Activated T-helper 2 cell treated with anti-CD3 and anti-CD28 coated beads, Interferon-gamma antibody, Interleukin-2, Interleukin-4, amounts not matched to agents 10 μg/mL and 5 μg/mL and 100 μg/mL, durations not matched to agents 14 hours and 24 hours and 36 hours (primary cell): ENCODE data around the gene MEIOSIN. TPM values are rescaled to one million over a fixed set of nuclear protein-coding genes. Genes with fewer than 3 reads are reported as not detected.
A peak's percentile ranks its signal among the peaks of the same experiment; 100 is the strongest.
"Not testable (repeated sequence)": the region's sequence is repeated elsewhere in the genome, so short reads cannot be mapped to it uniquely, and the experiment has no call there.

ENCODE experiments used
- DNase-seq: peaks from one replicate; pipeline ENCODE4 v3.0.0; 2021; ENCODE audit warnings: low spot score
- H3K27ac Mint-ChIP-seq: one replicate; pipeline ENCODE4 v1.8.0; 2021; ENCODE audit warnings: mixed read lengths
- H3K27me3 Mint-ChIP-seq: one replicate; pipeline ENCODE4 v1.8.0; 2021; ENCODE audit warnings: low read depth, mixed read lengths
- H3K36me3 Mint-ChIP-seq: one replicate; pipeline ENCODE4 v1.8.0; 2021; ENCODE audit warnings: low read depth, mixed read lengths
- H3K4me1 Mint-ChIP-seq: one replicate; pipeline ENCODE4 v1.8.0; 2021; ENCODE audit warnings: low read depth, mixed read lengths
- H3K4me3 Mint-ChIP-seq: one replicate; pipeline ENCODE4 v1.8.0; 2021; ENCODE audit warnings: low read depth, mild to moderate bottlenecking, moderate library complexity, mixed read lengths
- H3K9me3 Mint-ChIP-seq: one replicate; pipeline ENCODE4 v1.8.0; 2021; ENCODE audit warnings: mixed read lengths
- intact Hi-C: fragments of 100-400 bp; cut with micrococcal nuclease; formaldehyde crosslinking; loops from one replicate; pipeline ENCODE4 v1.15.1; 2023
- total RNA-seq: library from RNA; stranded (reverse); gene quantifications from 2 replicates; pipeline ENCODE4 v1.2.3, GENCODE V29; 2022

MEIOSIN gene
- total RNA-seq, 1 donor from 2014 or later: not detected

DNA sequence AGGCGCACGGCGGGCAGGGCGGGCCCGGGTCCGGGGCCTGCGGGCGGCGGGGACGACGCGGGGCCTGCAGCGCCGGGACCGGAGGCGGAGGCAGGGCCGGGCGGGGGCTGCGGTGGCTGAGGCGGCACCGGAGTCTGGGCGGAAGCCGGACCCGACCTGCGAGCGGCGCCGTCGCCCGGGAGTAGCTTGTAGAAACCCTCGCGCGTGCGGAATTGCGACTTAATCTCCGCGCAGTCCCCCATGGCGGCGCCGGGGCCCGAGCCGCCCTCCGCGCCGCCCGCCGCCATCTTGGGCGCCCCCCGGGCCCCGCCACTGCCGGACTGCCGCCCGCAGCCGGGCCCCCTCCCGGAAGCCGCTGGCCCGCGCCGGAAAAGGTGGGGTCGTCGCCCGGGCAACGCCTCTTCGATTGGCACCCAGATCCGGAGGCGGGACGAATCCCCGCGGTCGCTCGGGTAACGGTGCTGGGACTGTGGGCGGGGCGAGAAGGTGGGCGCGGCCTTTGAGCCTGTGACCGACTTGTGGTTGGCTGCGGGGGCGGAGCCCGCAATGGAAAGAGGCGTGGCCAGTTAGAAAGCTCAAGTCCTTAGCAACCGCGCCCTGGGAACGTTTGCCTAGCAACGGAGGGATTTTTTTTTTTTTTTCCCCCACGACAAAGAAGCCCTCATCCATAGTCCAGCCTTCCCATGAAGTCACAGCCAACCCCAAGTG, 59.4 kb downstream of the MEIOSIN start, which contains the start of gene DMWD:
DMWD (minus strand) TSS at position 376 of the 708 bp plus-strand sequence; CDS start at position 287, 89 bp downstream.
- peak; percentile 99 for DNase-seq
- intact Hi-C loops: loop anchor here (1.0 to 2.0 kb wide), 2 partner anchors 13 to 24 kb away; partner anchors contain the start of gene SIX5
- Mint-ChIP-seq H3K4me3 (peak within 1 kb of the TSS; percentile 87), H3K27ac (peak within 1 kb of the TSS; percentile 72), H3K36me3 (peaks cover 40% of the 10 kb centered on the region), H3K9me3 (no peaks in the 10 kb centered on the region), H3K4me1 (peaks cover 27% of the 10 kb centered on the region), H3K27me3 (peaks cover 41% of the 10 kb centered on the region)

DNA sequence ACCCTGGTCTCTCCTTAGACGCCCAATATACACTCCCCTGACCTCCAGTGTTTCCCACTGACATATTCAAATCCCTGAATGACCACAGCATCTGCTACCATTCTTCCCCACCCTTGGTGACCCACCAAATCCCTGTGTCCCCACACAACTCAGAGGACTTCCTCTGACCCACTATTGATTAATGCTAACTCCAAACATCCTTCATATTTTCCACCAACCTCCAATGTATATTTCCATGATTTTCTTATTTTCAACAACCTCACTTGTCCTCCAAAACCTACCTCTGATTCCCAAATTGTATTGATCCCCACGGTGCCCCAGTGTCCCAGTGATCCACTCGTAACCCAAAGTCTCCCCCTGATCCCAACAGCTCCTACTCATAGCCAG, 59.9 kb downstream of the MEIOSIN start:
- Mint-ChIP-seq H3K27ac (peak overlapping the region; percentile 62), H3K4me3 (peak overlapping the region; percentile 66), H3K27me3 (peaks cover 41% of the 10 kb centered on the region), H3K36me3 (peaks cover 35% of the 10 kb centered on the region), H3K4me1 (peaks cover 27% of the 10 kb centered on the region), H3K9me3 (no peaks in the 10 kb centered on the region)
- intact Hi-C loops: loop anchor here (2.0 kb wide), 1 partner anchor 24 kb away; the partner anchor contains the start of gene SIX5
- no peak for DNase-seq

DNA sequence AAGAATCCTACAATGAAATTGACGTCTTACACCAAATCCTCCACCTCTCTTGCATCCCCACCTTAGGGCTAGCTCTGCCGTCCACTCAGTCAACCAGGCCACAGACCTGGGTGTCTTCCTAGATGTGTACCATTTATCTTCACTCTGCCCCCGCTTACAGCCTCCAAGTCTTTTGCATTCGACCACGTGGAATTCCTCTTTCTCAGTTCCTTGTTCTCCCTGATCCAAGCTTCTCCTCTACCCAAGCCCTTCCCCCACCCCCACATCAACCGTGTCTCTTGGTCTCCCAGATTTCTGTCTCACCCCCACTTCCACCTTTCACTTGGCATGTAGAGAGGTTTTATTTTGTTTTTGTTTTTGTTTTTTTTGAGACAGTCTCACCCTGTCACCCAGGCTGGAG, 60.6 kb downstream of the MEIOSIN start:
- Mint-ChIP-seq H3K4me3 (peak overlapping the region; percentile 34), H3K36me3 (peaks cover 28% of the 10 kb centered on the region), H3K9me3 (no peaks in the 10 kb centered on the region), H3K4me1 (peaks cover 26% of the 10 kb centered on the region), H3K27ac (peak overlapping the region; percentile 43), H3K27me3 (peaks cover 34% of the 10 kb centered on the region)
- intact Hi-C loops: loop anchor here (2.0 kb wide), 1 partner anchor 25 kb away; the partner anchor contains the start of gene SIX5
- no peak for DNase-seq

DNA sequence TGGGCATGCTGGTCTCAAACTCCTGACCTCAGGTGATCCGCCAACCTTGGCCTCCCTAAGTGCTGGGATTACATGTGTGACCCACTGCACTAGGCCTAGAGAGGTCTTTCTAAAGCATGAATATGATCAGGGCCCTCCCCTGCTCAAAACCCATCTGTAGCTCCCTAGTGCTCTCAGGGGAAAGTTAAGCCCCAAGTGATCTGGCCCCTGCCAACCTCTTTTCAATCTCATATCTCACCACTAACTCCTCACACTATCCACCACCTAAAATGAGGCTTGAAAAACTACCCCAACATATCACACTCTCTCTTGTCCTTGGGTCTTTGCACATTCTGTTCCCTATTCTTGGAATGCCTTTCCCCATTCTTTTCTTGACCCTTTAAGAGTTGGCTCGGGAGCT, 61.4 kb downstream of the MEIOSIN start:
- intact Hi-C loops: no loop called here
- Mint-ChIP-seq H3K36me3 (peaks cover 20% of the 10 kb centered on the region), H3K27me3 (peaks cover 34% of the 10 kb centered on the region), H3K4me1 (peaks cover 30% of the 10 kb centered on the region), H3K9me3 (no peaks in the 10 kb centered on the region), H3K4me3 (no peak overlapping the region), H3K27ac (no peak overlapping the region)
- DNase-seq: no peak

DNA sequence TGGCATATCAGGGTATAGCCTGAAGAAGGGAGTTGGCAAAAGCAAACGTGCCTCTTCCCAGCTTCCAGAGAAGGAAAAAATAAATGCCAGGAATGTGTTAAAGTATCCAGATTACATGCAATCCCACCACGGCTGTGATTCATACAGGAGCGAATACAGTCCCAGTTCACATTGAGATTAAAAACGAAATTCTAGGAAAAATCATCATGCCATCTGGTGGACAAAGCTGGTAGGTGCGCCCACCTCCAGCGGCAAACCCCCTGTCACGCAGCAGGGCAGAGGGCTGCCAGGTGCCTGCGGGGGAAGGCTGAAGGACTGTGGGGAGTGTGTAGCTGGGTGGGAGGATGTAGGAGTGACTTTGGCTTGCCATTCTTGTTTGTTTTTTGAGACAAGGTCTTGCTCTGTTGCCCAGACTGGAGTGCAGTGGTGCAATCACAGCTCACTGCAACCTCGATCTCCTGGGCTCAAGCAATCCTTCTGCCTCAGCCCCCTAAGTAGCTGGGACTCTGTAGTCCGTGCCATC, 65.8 kb downstream of the MEIOSIN start:
- H3K4me1 Mint-ChIP-seq: peaks cover 4% of the 10 kb centered on the region
- H3K9me3 Mint-ChIP-seq: no peaks in the 10 kb centered on the region
- DNase-seq: peak; percentile 33
- H3K4me3 Mint-ChIP-seq: no peak overlapping the region
- peaks cover 37% of the 10 kb centered on the region for H3K27me3 Mint-ChIP-seq
- intact Hi-C loops: loop anchor here (1.0 kb wide), 1 partner anchor 29 kb away; no protein-coding TSS in a partner anchor
- H3K27ac Mint-ChIP-seq: no peak overlapping the region
- H3K36me3 Mint-ChIP-seq: no peaks in the 10 kb centered on the region

DNA sequence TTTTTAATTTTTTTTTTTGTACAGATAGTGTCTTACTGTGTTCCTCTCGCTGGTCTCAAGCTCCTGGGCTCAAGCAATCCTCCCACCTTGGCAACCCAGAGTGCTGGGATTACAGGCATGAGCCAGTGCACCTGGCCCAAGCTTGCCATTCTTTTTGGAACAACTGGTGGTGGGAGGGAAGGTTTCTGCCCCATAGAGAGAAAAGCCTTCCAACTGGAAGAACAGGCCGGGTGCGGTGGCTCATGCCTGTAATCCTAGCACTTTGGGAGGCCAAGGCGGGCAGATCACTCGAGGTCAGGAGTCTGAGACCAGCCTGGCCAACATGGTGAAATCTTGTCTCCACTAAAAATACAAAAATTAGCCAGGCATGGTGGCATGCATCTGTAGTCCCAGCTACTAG, 66.3 kb downstream of the MEIOSIN start:
- not testable (repeated sequence) for H3K27ac Mint-ChIP-seq, H3K4me1 Mint-ChIP-seq, H3K9me3 Mint-ChIP-seq, DNase-seq, H3K36me3 Mint-ChIP-seq, H3K4me3 Mint-ChIP-seq
- H3K27me3 Mint-ChIP-seq: peaks cover 36% of the 10 kb centered on the region
- intact Hi-C loops: loop anchor here (1.0 kb wide), 1 partner anchor 29 kb away; no protein-coding TSS in a partner anchor

DNA sequence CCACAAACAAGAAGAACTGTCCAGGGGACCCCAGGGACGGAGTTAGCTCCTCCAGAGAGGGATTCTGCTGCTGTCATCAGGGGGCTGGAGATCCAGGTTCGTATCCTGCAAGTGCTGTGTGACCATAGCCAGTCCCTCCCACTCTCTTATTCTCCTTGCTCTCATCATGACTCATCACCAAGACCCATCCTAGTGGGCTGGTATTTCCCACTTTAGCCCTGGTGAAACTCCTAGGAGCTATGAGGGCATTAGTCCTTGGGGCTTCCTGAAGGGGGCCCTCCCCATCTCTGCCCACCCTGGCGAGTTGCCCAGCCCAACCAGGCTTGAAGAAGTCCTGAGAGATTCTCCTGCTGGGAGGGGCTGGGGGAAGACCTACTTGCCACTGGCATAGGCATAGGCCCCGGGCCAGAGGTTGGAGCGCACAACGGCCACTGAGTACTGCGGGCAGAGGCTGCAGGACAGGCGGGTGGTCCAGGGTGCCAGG, 66.9 kb downstream of the MEIOSIN start:
- no peaks in the 10 kb centered on the region for H3K36me3 Mint-ChIP-seq
- H3K9me3 Mint-ChIP-seq: no peaks in the 10 kb centered on the region
- no peak overlapping the region for H3K4me3 Mint-ChIP-seq
- peaks cover 4% of the 10 kb centered on the region for H3K4me1 Mint-ChIP-seq
- no peak overlapping the region for H3K27ac Mint-ChIP-seq
- no peak for DNase-seq
- intact Hi-C loops: no loop called here
- peaks cover 30% of the 10 kb centered on the region for H3K27me3 Mint-ChIP-seq

DNA sequence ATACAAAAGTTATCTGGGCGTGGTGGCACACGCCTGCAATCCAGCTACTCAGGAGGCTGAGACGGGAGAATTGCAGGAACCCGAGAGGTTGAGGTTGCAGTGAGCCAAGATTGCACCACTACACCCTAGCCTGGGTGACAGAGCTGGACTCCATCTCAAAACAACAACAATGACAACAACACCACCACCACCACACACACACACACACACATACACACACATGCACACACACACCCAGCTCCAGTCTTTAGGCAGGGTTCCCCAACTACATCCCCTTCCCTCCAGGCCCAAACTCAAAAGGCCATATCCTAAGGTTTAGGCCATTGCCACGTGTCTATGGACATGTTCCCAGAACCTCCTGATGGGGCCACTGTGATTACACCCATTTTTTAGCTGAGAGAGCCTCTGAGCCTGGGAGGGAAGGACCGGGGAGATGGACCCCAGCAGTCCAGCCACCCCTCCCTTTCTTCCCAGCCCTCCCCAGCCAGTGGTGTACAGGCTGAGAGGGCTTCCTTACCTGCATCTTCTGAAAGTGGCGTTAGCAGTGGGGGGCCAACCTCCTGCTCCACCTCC, 68.5 kb downstream of the MEIOSIN start:
- Mint-ChIP-seq H3K9me3 (no peaks in the 10 kb centered on the region), H3K36me3 (no peaks in the 10 kb centered on the region), H3K4me1 (peaks cover 4% of the 10 kb centered on the region)

DNA sequence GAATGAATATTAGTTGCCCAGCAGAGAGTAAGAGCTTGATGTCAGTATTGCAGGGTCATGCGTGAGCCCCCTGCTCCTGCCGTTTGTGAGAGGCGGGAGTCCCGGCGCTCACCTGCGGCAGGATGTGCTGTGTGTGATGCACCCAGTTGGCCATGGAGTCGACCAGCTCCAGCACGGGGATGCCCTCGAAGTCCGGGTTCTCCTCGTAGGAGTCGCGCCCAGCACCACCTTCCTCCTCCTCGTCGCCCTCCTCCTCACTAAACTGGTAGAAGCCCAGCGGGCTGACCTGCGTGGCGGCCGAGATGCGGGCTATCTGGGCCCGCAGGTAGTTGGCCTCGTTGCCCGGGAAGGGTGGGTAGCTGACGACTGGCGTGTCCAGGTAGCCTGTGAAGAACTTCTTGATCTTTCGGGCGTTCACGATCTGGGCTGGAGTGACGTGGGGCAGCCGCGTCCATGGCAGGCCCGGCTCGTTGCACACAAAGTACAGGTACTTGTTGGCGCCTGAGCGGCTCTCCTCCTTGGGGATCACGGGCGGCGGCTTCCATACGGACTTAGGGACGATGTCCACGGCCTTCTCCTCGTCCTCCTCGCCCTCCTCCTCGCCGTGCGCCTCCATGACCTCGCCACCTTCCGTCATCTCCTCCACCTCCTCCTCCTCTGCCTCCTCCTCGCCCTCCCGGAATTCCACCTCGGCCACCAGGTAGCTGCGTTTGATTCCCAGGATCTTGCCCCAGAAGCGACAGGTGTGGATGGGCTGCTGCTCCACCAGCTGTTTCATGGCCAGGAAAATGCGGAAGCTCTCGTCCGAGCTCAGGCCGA, 71.1 kb downstream of the MEIOSIN start:
- Mint-ChIP-seq H3K27ac (no peak overlapping the region), H3K9me3 (no peaks in the 10 kb centered on the region), H3K27me3 (peaks cover 10% of the 10 kb centered on the region), H3K4me3 (no peak overlapping the region), H3K4me1 (peaks cover 1% of the 10 kb centered on the region), H3K36me3 (no peaks in the 10 kb centered on the region)
- DNase-seq: no peak
- intact Hi-C loops: no loop called here

More for the DNA sequence above, 68.5 kb downstream of the MEIOSIN start:
- no peak for DNase-seq
- Mint-ChIP-seq H3K27me3 (peaks cover 17% of the 10 kb centered on the region), H3K4me3 (no peak overlapping the region), H3K27ac (no peak overlapping the region)
- intact Hi-C loops: no loop called here

DNA sequence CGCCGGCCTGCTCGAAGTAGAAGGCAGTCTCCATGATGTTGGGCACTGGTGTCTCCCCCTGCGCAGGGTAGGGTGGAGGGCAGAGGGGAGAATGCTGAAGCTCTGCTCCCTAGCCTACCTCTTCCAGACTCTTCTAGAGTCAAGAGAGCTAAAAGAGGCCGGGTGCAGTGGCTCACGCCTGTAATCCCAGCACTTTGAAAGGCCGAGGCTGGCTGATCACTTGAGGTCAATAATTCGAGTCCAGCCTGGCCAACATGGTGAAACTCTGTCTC, 71.7 kb downstream of the MEIOSIN start:
- Mint-ChIP-seq H3K36me3 (no peaks in the 10 kb centered on the region), H3K27ac (no peak overlapping the region), H3K4me1 (peaks cover 5% of the 10 kb centered on the region), H3K4me3 (no peak overlapping the region), H3K27me3 (peaks cover 10% of the 10 kb centered on the region), H3K9me3 (no peaks in the 10 kb centered on the region)
- DNase-seq: no peak
- intact Hi-C loops: no loop called here

DNA sequence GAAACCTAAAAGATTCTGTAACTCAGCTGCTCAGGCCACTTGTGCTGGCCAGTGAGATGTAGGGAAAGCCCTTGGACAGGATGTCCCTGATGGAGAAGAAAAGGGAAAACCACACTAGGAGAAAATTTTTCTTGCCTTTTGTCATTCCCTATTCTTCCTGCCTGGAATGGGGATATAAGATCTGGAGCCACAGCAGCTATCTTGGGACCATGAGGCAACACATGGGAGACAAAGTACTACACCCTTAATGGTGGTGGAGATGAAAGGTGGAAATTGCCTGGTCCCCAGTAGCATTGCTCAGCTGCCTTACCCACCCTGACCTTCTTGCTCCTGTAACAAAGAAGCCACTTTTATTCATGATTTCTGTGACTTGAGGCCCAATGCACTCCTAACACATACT, 72.5 kb downstream of the MEIOSIN start:
- Mint-ChIP-seq H3K4me1 (peaks cover 9% of the 10 kb centered on the region), H3K4me3 (no peak overlapping the region), H3K36me3 (no peaks in the 10 kb centered on the region), H3K27me3 (peaks cover 8% of the 10 kb centered on the region), H3K27ac (no peak overlapping the region), H3K9me3 (no peaks in the 10 kb centered on the region)
- intact Hi-C loops: no loop called here
- no peak for DNase-seq

DNA sequence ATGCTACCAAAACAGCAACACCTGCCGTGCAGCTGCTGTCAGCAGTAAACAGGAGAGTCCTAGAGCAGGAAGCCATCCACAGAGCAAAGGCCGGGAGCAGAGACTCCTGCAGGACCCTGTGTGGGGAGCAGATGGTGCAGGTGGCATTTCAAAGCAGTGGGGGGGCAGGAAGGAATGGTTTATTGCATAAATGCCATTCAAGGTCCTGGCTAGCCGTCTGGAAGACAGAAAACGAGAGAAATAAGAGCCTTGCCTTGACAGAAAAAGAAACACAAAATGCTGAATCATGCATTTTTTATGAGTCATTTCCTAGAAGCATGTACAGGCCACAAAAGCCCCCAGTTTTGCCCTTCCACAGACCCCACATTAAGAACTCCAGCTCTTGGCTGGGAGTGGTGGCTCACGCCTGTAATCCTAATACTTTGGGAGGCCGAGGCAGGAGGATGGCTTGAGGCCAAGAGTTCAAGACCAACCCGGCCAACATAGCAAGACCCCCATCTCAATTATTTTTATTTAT, 76.5 kb downstream of the MEIOSIN start:
- intact Hi-C loops: no loop called here
- Mint-ChIP-seq H3K4me3 (no peak overlapping the region), H3K4me1 (peaks cover 9% of the 10 kb centered on the region)

More for the DNA sequence above, 76.5 kb downstream of the MEIOSIN start:
- H3K9me3 Mint-ChIP-seq: no peaks in the 10 kb centered on the region
- no peak for DNase-seq
- H3K36me3 Mint-ChIP-seq: peaks cover 4% of the 10 kb centered on the region
- no peaks in the 10 kb centered on the region for H3K27me3 Mint-ChIP-seq
- no peak overlapping the region for H3K27ac Mint-ChIP-seq
